CD4-positive, alpha-beta T cell treated with Interferon alpha-2 for 1 hour (primary cell): ENCODE data around the gene GRK3.

Source experiments
- DNase-seq, 2 donors: peaks; one replicate each; pipeline ENCODE4 v3.0.0-alpha.2; 2020 to 2022

Gene GRK3

GRCh38 chr22:25764270-25765015 is 200.0 kb downstream of the GRK3 start:
- no peak for DNase-seq

- no peak for DNase-seq
Observed at GRCh38 chr22:25765016-25765367, 200.5 kb downstream of the GRK3 start.

GRCh38 chr22:25765801-25766200 is 201.3 kb downstream of the GRK3 start:
- no peak for DNase-seq

GRCh38 chr22:25766418-25766817 is 201.9 kb downstream of the GRK3 start:
- DNase-seq, result no peak

- DNase-seq, result no peak
Observed at GRCh38 chr22:25770333-25770732, 205.9 kb downstream of the GRK3 start.

- DNase-seq, result no peak
Observed at GRCh38 chr22:25772288-25772687, 207.8 kb downstream of the GRK3 start.

GRCh38 chr22:25774575-25775026 is 210.1 kb downstream of the GRK3 start:
- DNase-seq, result no peak

- no peak for DNase-seq
Observed at GRCh38 chr22:25775531-25775930, 211.1 kb downstream of the GRK3 start.

- no peak for DNase-seq
Observed at GRCh38 chr22:25777411-25777810, 212.9 kb downstream of the GRK3 start.

GRCh38 chr22:25777870-25778269 is 213.4 kb downstream of the GRK3 start:
- DNase-seq, result no peak
